Esophagus muscularis mucosa (tissue), 4 donors: ENCODE measurements around the gene WIF1.

Experiments
- CTCF ChIP-seq, 3 experiments: fragments of 200-600 bp in 2 of 3; fragments of 450-650 bp in 1 of 3; sonication (generic) in 2 of 3; IDR thresholded peaks; one replicate each; pipeline ENCODE4 v1.5.1; 2017 to 2019; ENCODE audit warnings: antibody characterized with exemption in 3 of 3, mild to moderate bottlenecking in 2 of 3, moderate library complexity in 1 of 3
- EP300 ChIP-seq: sonication (generic); formaldehyde crosslinking; IDR thresholded peaks from one replicate; pipeline ENCODE4 v1.6.1; 2017; ENCODE audit warnings: antibody characterized with exemption
- POLR2A ChIP-seq: fragments of 450-650 bp; IDR thresholded peaks from one replicate; pipeline ENCODE4 v1.6.1; 2017; ENCODE audit warnings: antibody characterized with exemption, moderate library complexity, mild to moderate bottlenecking, low read depth
- POLR2AphosphoS5 ChIP-seq, 2 donors: sonication (generic); formaldehyde crosslinking; IDR thresholded peaks; one replicate each; pipeline ENCODE4 v1.6.1; 2017; ENCODE audit warnings: antibody characterized with exemption in 2 of 2

DNA sequence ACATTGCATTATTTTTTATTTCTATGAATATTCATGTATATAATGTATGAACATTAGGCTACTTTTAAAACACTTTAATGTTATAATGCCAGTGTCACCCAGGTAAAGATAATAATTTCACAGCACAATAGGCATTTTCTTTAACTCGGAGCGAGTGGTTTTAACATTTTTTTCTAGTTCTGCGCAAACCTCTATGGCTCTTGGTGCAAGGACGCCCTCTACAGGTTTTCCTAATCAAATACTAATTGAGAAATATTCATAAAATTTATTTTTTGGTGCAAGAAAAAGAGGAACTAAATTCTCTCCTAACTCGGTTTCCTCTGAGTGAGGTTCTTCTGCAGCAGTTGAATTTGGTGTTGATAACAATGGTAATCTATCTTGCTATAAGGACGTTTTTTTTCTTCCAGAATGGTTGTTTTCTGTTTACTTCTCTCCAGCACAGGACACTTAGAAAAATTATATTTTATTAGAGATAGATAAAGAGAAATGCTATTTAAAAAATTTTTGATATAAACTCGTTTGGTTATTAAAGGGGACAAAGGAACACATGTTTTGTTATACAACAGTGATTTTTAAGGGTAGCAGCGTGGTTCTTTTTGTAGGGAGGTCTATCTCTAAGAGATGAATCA is 2.4 kb upstream of the WIF1 start:
- peak; percentile 34 to 54 (median 48) for TF ChIP-seq CTCF (IDR thresholded peaks at IDR 0.05)
- no peak for TF ChIP-seq POLR2AphosphoS5 (IDR thresholded peaks at IDR 0.05)
- no peak for TF ChIP-seq EP300
- TF ChIP-seq POLR2A: no peak
